GM21381 (cell line): Measurements from ENCODE around the gene ST6GAL1.
"Not testable (repeated sequence)": the region's sequence is repeated elsewhere in the genome, so short reads cannot be mapped to it uniquely, and the experiment has no call there.

Source experiments
- ATAC-seq: cut with Tn5 transposase; IDR thresholded peaks from one replicate; pipeline ENCODE4 v1.9.1; 2021; ENCODE audit warnings: mild to moderate bottlenecking, moderate library complexity; ENCODE audit not compliant: unreplicated experiment

The ST6GAL1 gene

DNA sequence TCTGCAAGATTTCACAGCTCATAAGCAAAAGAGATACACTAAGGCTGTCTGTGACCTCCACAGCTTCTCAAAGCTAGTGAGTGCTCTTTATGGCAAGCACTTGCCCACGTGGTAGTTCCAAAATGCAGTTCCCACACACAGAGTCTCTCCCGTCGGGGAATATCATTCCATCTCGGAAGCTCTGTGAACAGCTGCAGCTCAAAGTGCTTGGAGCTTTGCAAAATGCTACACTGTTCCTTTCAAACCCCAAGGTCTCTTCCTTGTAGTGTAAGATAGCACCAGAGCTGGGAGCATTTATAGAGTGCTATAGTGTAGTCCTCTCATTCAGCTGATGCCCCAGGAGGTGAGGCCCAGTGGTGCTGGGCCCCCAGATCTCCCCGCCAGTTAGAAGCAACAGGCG lies 36.1 kb downstream of the ST6GAL1 start:
- no peak for ATAC-seq

DNA sequence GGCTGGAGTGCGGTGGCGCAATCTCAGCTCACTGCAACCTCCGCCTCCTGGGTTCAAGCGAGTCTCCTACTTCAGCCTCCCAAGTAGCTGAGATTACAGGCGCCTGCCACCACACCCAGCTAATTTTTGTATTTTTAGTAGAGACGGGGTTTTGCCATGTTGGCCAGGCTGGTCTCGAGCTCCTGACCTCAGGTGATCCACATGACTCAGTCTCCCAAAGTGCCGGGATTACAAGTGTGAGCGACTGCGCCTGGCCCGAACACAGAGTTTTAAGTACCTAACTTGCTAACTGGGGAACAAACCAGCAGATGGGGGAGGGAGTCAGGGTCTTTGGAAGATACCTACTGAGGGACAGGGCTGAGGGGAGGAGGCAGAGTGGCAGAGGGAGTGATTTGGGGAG lies 36.9 kb downstream of the ST6GAL1 start:
- not testable (repeated sequence) for ATAC-seq

DNA sequence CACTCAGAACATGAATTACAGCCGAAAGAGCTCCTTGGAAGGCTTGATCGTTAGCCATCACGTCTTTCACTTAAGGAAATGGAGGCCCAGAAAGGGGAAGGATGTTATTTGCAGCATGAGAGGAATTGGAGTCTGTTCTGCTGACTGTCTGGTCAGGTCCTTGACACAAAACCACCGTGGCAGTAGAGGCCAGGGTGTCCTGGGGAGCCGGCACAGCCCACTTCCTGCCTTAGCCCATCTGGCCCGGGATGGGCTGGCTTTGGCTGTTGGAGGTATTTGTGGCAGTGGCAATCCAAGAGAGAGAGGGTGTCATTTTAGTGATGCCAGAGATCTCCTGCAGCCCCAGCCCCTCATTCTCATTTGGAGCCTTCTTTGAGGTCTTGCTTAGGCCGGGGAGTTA lies 37.4 kb downstream of the ST6GAL1 start:
- ATAC-seq, result no peak

DNA sequence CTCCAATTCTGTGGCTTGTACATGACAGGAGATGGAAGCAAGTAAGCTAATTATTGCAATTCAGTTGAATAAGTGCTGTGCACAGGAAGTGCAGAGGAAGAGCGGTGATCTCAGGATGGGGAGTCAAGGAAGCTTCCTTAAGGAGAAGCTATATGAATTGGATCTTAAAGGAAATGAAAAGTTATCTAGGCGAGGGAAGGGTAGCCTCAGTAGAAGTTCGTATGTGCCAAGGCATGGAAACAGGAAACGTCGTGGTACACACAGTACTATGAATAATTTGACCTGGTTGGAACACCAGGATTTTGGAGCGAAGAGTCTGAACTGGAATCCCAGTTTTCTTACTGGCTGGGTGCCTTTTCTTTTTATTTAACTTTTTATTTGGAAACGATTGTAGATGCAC lies 39.3 kb downstream of the ST6GAL1 start:
- no peak for ATAC-seq

DNA sequence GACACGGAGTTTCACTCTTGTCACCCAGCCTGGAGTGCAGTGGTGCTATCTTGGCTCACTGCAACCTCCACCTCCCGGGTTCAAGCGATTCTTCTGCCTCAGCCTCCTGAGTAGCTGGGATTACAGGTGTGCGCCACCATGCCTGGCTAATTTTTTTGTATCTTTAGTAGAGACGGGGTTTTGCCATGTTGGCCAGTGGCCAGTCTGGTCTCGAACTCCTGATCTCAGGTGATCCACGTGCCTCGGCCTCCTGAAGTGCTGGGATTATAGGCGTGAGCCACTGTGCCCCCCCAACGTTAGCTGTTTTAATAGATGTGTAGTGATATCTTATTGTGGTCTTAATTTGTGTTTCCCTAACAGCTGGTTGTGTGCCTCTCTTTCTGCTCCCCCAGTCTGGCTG lies 40.8 kb downstream of the ST6GAL1 start:
- ATAC-seq, result not testable (repeated sequence)

DNA sequence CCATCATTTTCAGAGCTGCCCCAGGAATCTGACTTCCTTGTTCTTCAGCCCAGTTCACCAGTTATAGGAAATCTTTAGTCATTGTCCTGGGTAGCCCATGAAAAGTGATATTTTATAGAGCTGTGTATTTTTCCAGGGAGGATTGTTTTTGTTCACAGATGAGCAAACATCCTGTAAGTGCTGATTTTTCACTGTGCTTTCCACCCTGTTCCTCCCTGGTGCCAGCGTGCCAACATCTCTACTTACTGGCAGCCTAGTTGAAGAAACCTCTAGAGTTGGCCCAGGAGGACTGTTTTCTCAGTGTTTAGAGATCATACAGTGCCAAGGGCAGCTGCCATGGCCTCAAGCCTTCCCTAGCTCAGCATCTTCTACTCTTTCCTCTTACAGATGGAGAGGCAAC lies 41.3 kb downstream of the ST6GAL1 start:
- no peak for ATAC-seq

DNA sequence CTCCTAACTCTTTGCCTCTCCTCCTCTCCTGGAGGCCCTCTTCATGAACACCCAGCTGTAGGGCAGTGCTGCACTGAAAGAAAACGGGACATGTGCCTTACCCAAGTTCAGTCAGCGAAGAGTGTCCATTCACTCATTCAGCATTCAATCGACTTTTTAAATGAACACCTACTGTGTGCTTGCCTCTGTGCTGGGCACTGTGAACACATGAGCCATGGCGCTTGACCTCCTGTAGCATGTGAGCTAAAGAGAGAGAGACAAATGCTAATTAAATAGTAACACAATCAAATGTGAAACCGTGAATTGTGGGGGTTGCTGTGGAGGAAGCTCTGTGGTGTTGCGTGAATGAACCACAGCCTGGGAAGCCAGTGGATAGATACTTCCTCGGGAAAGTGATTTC lies 43.4 kb downstream of the ST6GAL1 start:
- no peak for ATAC-seq

DNA sequence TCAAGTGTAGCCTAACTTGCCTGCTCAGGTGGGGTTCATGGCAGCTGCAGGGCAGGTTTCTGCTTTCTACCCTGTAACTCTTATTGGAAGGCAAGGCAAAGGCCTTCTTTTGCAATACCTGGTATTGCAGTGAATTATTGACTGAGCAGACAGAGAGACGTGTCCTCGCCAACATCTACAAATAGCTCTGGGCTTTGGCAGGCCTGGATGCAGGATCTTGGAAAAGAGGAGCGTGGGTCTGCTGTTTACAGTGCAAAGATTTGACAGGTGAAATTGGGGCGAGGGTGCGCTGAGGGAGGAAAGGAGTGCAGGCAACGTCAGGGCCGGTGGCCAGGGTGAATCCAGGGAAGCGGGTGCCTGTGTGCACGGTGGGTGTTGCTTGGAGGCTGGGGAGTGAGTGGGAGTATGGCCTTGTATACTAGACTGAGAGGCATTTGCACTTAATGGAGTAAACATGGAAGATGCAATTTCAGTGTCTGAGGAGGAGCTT lies 44.5 kb downstream of the ST6GAL1 start:
- ATAC-seq, result no peak

DNA sequence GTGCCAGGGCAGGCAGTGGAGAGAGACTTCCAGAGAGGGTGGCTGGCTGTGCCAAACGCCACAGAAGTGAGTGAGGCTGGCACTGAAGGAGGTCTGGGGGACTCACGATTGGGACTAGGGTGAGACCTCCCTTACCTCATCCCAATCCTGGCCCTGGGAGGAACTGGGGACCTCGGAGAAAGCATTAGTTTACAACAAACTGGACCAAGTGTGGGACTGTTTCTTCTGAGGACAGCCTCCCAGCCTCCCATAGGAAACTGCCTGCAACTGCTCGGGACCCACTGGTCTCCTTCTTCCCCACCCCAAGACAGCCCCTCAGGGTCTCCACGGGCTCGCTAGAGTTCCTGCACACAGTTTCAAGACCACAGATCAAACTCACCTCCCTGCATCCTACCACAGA lies 45.4 kb downstream of the ST6GAL1 start:
- no peak for ATAC-seq

DNA sequence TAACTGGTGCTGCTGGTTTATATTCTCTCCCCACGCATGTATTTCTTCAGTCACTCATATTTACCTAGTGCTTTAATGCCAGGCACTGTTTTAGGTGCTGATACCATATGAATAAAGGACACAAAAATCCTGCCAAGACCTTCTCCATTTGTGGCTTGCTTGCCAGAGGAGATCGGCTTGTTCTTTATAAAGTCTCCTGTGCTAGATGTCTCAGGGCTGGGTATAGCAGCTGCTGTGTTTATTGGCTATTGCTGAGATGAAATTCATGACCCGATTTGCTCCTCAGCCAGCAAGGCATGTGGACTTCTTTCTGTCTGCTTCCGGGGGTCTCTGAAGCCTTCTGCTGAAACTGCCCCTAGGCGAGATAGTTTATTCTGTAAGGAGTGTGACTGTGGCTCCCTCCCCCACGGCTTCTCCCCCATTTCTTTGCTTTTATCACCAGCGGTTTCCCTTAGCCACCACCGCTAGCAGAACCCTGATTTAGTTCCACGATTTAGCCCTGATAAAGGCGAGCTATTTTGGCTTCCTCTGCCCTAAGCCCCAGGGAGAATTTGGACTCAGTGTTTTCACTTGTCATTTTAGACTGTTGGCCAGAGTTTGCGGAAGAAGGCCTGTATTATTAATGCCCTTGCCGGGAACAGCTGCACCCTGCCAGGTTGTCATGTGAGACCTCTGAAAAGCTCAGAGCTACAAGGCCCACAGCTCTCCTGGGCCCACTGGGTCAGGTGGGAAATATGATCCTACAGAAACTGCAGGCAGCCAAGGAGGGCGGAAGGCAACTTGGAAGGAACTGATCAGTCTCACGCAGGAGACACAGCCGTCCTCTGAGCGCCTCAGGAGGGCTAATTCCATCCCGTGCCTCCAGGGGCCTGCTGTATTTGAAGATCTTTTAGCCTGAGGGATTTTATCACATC lies 46.8 kb downstream of the ST6GAL1 start:
- ATAC-seq, result no peak

DNA sequence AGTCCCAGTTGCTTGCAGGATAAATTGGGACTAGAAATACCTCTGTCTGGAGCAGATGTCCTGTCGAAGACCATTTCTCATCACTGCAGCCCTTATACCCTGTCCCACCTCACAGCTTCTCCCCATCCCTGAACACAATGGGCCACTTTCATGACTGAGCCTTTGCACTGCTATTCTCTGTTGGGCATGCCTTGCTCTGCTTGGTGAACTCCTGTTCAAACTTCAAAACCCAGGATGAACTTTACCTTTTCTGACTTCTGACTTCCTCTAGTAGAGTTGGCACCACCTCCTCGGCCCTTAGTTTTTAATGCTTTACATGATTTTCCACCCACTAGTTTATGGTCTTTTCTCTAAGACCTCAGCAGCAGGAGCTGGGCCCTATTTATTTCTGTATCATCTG lies 48.4 kb downstream of the ST6GAL1 start:
- no peak for ATAC-seq

DNA sequence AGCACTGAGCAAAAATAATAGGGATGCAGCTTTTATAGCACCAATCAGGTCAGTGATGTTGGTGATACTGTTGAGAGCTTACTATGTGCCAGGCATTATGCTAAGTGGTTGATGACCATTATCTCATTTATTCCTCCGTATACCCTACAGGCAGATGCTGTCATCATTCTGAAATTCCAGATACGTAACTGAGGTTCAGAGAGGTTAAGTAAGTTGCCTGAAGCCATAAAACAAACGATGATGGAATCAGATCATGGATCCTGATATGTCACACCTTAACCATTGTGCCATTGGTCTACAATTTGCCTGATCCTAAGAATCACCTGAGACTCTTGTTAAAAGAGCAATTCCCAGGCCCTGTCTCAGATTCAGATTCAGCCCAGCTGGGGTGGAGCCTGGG lies 49.5 kb downstream of the ST6GAL1 start:
- ATAC-seq, result no peak

DNA sequence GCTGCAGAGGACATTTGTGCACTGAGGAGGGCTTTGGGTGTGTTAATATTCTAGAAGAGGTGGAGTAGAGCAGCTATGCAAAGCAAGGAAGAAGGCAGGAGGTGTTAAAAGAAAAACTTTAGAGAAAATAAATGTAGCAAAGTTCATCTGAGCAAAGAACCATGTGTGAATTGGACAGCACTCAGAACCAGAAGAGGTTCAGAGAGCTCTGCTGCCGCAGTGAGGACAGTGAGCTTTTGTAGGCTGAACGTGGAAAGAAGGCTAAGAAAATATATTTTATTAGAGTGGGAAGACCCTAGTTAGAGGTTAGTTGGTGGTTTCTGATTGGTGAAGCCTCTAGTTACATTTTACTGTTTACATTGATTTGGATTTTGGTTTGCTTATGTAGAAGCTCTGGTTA lies 50.7 kb downstream of the ST6GAL1 start:
- ATAC-seq, result no peak

DNA sequence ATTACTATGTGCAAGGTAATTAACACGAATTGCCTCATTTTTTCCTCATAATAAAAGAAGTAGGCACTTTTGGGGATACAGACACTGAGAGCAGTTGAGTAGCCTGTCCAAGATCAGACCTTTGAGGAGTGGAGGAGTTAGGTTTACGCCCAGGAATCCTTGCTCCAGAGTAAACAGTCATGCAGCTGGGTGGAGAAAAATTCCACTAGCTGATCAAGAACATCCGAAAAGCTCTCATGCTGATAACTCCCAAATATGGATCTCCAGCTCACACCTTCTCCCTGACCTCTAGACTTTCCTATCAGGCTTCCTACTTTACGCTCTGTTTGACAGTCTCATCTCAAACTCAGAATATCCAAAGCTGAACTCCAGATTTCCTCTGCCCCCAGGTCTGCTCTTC lies 53.3 kb downstream of the ST6GAL1 start:
- ATAC-seq, result no peak

DNA sequence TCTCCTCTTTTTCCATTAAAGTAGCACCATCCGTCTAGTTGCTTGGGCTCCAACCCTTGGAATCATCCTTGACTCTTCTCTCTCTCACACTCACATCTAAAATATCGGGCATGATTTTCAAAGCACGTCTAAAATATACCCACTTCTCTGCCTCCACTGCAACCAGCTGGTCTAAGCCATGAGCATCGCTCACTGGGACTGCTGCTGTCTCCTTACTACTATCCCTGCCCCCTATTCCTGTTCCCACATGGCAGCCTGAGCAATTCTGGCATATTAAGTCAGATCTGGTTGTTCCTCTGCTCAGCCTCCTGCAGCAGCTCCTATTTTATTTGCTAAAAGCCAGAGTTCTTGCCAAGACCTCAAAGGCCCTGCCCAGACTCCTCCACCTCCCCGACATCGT lies 53.7 kb downstream of the ST6GAL1 start:
- no peak for ATAC-seq

DNA sequence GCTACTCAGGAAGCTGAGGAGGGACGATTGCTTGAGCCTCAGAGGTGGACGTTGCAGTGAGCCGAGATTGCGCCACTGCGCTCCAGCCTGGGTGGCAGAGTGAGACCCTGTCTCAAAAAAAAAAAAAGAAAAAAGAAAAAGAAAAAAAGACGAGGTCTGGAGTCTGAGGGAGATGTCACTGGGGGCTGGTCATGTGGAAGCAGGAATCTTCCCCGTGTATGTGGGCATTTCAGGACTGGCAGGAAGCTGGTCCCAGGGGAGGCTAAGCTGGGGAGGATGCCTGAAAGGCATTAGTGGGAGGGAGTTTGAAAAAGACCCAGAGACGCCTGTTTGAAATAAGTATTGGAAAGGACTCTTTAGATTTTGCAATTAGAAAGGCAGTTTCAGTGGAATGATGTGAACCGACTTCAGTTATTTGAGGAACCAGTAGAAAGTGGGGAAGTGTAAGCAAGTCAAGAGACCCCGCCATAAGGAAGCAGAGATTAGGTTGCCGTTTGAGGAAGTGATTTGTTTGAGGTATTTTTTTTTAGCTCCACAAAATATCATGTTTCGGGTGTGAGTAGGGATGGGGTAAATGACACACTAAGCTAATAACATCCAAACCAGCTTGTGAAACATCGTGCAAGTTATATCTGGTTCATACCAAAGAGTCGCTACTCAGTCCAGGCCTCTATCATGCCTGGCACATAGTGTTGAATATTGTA lies 55.5 kb downstream of the ST6GAL1 start:
- peak; percentile 43 for ATAC-seq

DNA sequence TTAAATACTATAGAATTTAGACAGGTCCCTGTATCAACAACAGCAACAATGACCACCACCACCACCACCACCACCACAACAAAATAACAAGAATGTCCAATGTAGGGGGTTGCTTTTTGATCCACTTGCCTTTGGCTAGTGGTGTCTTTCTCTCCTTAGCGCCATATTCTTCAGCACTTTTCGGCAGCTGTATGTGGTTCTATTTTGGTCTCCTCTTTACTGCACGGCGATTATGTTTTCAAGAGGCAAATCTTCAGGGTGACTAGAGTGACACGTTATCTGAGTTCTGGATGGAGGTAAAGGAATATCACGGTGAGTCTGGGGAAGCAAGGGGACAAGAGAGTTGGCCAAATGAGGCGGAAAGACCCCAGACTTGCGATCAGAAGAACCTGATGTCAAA lies 56.1 kb downstream of the ST6GAL1 start:
- no peak for ATAC-seq

DNA sequence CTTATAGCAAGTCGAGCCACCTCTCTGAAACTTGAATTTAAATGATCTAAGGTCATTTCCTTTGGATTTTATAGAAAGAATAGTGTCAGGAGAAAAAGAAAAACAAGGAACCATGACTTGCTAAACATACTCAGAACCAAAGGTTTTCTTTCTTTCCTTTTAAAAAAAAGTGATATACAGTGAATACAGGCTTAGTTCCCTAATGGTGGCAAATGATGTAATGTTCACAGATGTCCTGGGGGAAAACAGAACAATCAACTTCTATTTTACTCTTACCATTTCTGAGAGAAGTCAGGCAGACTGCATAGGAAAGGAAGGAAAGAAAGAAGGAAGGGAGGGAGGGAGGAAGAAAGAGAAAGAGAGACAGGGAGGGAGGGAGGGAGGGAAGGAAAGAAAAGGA lies 56.5 kb downstream of the ST6GAL1 start:
- ATAC-seq, result no peak

DNA sequence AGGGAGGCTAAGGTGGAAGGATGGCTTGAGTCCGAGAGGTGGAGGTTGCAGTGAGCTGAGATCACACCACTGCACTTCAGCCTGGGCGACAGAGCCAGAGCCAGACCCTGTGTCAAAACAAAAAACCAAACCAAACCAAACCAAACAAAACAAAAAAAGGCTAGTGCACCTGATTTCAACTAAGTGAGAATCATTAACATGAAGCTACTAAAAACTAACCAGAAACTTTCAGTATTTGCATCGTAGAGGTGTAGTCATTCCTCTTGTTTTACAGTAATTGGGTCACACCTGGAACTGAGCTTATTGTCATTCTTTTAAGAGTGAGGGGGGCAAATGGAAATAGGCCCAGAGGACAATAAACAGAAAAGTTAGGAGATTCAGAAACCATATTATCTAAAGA lies 58.5 kb downstream of the ST6GAL1 start:
- peak; percentile 79 for ATAC-seq

DNA sequence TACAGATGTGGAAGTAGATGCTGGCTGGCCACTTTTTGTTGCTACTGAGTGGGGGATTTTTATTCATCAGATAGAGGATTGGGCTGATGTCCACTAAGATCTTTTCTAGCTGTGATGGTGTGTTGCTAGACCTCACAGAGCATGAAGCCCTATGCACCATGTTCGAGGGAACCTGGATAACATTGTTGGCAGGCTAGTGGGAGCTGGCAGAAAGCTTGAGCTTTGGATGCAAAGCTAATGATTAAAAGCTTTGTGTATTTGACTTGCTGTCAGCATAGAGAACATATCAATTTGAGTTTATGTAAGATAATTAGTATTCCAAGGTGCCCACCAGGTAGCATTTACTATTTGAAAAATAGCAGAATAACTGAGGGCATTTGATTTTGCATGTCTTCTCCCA lies 59.1 kb downstream of the ST6GAL1 start:
- ATAC-seq, result no peak

DNA sequence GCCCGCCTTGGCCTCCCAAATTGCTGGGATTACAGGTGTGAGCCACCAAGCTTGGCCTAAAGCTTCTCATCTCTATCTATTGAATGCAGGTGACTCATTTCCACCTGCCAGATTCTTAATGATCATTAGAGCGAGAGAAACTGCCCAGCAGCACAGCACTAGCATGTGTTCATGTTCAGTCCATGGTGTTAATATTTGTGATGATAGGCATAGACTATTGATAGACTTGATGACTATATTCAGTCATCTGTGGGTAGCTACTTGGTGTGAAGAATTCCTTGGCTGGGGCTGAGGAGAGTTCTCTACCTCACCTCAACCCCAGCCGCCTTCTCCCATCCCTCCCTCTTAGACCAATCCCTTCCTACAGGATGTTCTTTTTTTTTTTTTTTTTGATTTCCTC lies 60.0 kb downstream of the ST6GAL1 start:
- no peak for ATAC-seq

DNA sequence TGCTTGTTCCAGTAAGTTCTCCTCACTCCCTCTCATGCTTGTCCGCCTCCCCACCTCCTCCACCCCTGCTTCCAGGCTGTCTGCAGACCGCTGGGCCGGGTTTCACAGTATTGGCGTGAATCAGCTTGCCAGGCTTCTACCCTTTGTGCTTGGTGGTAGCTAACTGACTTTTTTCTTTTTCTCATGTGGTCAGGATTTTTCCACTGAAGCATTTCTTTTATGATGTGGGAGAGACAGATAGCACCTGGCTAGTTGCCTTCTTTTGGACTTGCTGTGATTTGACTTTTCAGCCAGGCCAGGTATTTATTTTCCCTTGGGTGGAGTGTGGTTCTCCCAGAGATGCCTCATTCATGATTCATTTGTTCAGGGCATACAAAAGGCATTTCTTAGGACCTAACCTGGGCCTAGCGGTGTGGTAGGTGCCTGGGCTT lies 60.6 kb downstream of the ST6GAL1 start:
- ATAC-seq, result no peak
